ENCODE results near the gene FAU. TPM values are rescaled to one million over a fixed set of nuclear protein-coding genes. Genes with fewer than 3 reads are reported as not detected.

Gene FAU
- total and polyA plus RNA-seq, 2 of the 13 experiments (the other 11 are each of a cell fraction or from before 2014, with no cell fraction given), result 374 to 869 TPM

DNA sequence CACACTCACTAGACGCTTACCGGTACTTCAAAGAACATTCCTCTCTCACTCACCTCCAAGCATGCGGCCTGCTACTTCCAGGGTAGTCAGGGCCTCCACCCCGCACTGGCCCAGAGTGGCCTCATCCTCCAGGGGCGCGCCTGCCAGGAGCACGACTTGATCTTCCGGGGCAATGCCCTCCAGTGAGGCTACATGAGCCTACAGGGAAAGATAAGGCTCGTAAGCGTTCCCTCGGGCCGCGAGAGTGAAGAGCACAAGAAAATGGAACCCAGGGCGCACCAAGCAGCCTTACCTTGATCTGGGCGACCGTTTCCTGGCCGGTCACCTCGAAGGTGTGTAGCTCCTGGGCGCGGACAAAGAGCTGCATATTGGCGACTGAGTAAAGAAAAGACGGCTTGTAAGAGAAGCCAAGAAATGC, 478 bp downstream of the FAU start (continued):
- TF ChIP-seq NFIB (CRISPR knock-in tag; IDR thresholded peaks at IDR 0.05; ENCODE audit: borderline replicate concordance), result no peak

DNA sequence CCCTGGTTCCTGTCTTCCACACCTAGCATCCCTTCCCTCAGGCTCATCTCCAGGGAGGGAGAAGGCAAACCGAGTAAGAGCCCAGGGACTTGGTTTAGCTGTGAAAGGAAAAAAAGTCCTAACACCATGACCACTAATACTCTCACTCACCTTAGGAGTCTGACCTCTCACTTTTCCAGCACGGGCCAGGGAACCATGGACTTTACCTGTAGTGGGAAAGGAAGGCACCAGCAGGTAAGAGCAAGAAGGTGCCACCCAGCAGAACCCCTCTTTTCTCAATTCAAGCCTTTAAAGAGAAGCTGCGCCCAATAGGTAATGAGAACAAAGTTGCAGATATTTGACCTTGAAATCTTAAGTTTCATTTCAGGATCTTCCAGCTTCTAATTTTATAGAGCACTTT, 1.1 kb downstream of the FAU start:
- no peak for FAIRE-seq
- Histone ChIP-seq H3K79me2 (ENCODE audit: insufficient read depth, low read length) (peaks cover 46% of the 10 kb centered on the region), H3K9ac (ENCODE audit: insufficient read depth, low read depth, low read length) (peak overlapping the region; percentile 95), H3K4me2 (ENCODE audit: low read depth, low read length) (peak overlapping the region; percentile 96), H3K27ac (ENCODE audit: extremely low read length, insufficient read depth, low read length) (peak overlapping the region; percentile 76), H3K4me1 (ENCODE audit: insufficient read depth, low read length) (peaks cover 48% of the 10 kb centered on the region), H2AFZ (ENCODE audit: low read length) (no peak overlapping the region), H4K20me1 (ENCODE audit: insufficient read depth, low read length) (no peaks in the 10 kb centered on the region), H3K9me3 (ENCODE audit: low read length) (no peaks in the 10 kb centered on the region), H3K36me3 (replicated peaks in 1 of 2; ENCODE audit: control insufficient read depth in 1 of 2, insufficient read depth in 2 of 2, low read length in 2 of 2) (peaks cover 16 to 39% of the 10 kb centered on the region in 2 experiments), H3K27me3 (ENCODE audit: control insufficient read depth in 1 of 2, insufficient read depth in 2 of 2, low read length in 2 of 2) (no peaks in the 10 kb centered on the region; a peak in 1 of 5 replicates), H3K4me3 (replicated peaks in 1 of 3; ENCODE audit: insufficient read depth in 1 of 3, low read depth in 2 of 3, low read length in 3 of 3) (peak overlapping the region; percentile 79 to 91 (median 81))
- in situ Hi-C loops (cut with HindIII; ENCODE audit: extremely low pct_ligation_motif_present, low pct_unique_long_range_greater_than_20kb), result no loop called here
- no peak for DNase-seq (ENCODE audit: low spot score)
- TF ChIP-seq ZNF251 (CRISPR knock-in tag; IDR thresholded peaks at IDR 0.05), result no peak
- no peak for TF ChIP-seq PAWR (CRISPR knock-in tag; IDR thresholded peaks at IDR 0.05; ENCODE audit: borderline replicate concordance)
- no peak for TF ChIP-seq FOXC1 (CRISPR knock-in tag; IDR thresholded peaks at IDR 0.05; ENCODE audit: borderline replicate concordance)
- TF ChIP-seq PCBP1 (IDR thresholded peaks at IDR 0.05; ENCODE audit: borderline replicate concordance, low read depth, low read length), result no peak
- POLR2A ChIA-PET, result interaction anchor here (1.8 to 4.9 kb wide), 6 partner anchors 9 to 342 kb away, joined by 10 to 105 read pairs (median 55); partner anchors contain the start of genes ARL2, CAPN1, SF1 and SPDYC
- intact Hi-C loops (cut with micrococcal nuclease; ENCODE audit: unreplicated experiment), result no loop called here
- 85% methylated on average over 3 of the region's 3 CpGs for WGBS (ENCODE audit: low lambda C conversion rate)
- no peak for ATAC-seq
- BruUV-seq (replicated peaks), result no TSS peak
- CTCF ChIA-PET (ENCODE audit: low intra/inter-chr PET ratio, low total read pairs), result no interaction called here

DNA sequence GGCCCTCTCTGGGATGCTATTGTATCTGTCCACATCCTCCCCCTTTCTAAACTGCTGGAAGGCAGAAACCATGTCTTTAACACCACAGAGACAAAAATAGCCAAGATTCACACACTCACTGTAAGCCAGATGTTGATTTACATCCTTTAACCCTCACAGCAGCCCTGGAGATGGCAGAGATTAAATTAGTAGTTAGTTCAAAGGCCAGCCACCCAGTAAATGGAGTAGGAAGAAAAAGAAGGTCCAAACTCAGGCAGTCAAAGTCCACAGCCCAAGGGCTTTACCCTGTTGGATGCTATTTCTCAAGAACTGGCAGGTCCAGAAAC, 2.3 kb downstream of the FAU start:
- FAIRE-seq (no peak), DNase-seq (ENCODE audit: low spot score) (no peak), ATAC-seq (no peak)
- Histone ChIP-seq H3K4me2 (ENCODE audit: low read depth, low read length) (no peak overlapping the region), H3K36me3 (replicated peaks in 1 of 2; ENCODE audit: control insufficient read depth in 1 of 2, insufficient read depth in 2 of 2, low read length in 2 of 2) (peaks cover 7 to 28% of the 10 kb centered on the region in 2 experiments; a peak in 4 of 5 replicates), H3K27me3 (ENCODE audit: control insufficient read depth in 1 of 2, insufficient read depth in 2 of 2, low read length in 2 of 2) (no peaks in the 10 kb centered on the region; a peak in 1 of 5 replicates), H3K4me3 (replicated peaks in 1 of 3; ENCODE audit: insufficient read depth in 1 of 3, low read depth in 2 of 3, low read length in 3 of 3) (no peak overlapping the region), H4K20me1 (ENCODE audit: insufficient read depth, low read length) (no peaks in the 10 kb centered on the region), H3K27ac (ENCODE audit: extremely low read length, insufficient read depth, low read length) (no peak overlapping the region), H3K9me3 (ENCODE audit: low read length) (no peaks in the 10 kb centered on the region), H3K9ac (ENCODE audit: insufficient read depth, low read depth, low read length) (no peak overlapping the region), H3K79me2 (ENCODE audit: insufficient read depth, low read length) (peaks cover 40% of the 10 kb centered on the region), H3K4me1 (ENCODE audit: insufficient read depth, low read length) (peaks cover 49% of the 10 kb centered on the region), H2AFZ (ENCODE audit: low read length) (no peak overlapping the region)
- in situ Hi-C loops (cut with HindIII; ENCODE audit: extremely low pct_ligation_motif_present, low pct_unique_long_range_greater_than_20kb), result no loop called here
- CTCF ChIA-PET (ENCODE audit: low intra/inter-chr PET ratio, low total read pairs), result no interaction called here
- POLR2A ChIA-PET, result interaction anchor here (1.3 to 4.9 kb wide), 4 partner anchors 9 to 48 kb away, joined by 3 to 72 read pairs (median 8); partner anchors contain the start of gene SPDYC
- intact Hi-C loops (cut with micrococcal nuclease; ENCODE audit: unreplicated experiment), result no loop called here
- BruUV-seq (replicated peaks), result no TSS peak
- TF ChIP-seq SAP130 (CRISPR knock-in tag; IDR thresholded peaks at IDR 0.05; ENCODE audit: low read depth) (no peak), HES4 (CRISPR knock-in tag; IDR thresholded peaks at IDR 0.05; ENCODE audit: borderline replicate concordance) (no peak), JUND (CRISPR knock-in tag; IDR thresholded peaks at IDR 0.05) (no peak), ETV6 (CRISPR knock-in tag; conservative IDR thresholded peaks at IDR 0.05) (no peak), RARG (CRISPR knock-in tag; IDR thresholded peaks at IDR 0.05; ENCODE audit: low read depth) (no peak), ZNF652 (CRISPR knock-in tag; IDR thresholded peaks at IDR 0.05; ENCODE audit: borderline replicate concordance, low read depth) (no peak), XBP1 (CRISPR knock-in tag; IDR thresholded peaks at IDR 0.05) (no peak), PCBP2 (optimal IDR thresholded peaks at IDR 0.05; ENCODE audit: low read depth, low read length, poor library complexity, severe bottlenecking) (no peak), SPEN (CRISPR knock-in tag; IDR thresholded peaks at IDR 0.05; ENCODE audit: low read depth) (no peak), NFE2L1 (CRISPR knock-in tag; IDR thresholded peaks at IDR 0.05; ENCODE audit: borderline replicate concordance) (no peak)
- TF ChIP-seq, protein P1, sequence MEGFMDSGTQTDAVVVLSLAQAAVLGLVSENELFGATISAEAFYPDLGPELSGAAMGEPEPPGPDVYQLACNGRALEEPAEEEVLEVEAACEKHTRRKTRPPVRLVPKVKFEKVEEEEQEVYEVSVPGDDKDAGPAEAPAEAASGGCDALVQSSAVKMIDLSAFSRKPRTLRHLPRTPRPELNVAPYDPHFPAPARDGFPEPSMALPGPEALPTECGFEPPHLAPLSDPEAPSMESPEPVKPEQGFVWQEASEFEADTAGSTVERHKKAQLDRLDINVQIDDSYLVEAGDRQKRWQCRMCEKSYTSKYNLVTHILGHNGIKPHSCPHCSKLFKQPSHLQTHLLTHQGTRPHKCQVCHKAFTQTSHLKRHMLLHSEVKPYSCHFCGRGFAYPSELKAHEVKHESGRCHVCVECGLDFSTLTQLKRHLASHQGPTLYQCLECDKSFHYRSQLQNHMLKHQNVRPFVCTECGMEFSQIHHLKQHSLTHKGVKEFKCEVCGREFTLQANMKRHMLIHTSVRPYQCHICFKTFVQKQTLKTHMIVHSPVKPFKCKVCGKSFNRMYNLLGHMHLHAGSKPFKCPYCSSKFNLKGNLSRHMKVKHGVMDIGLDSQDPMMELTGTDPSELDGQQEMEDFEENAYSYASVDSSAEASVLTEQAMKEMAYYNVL (CRISPR knock-in tag; IDR thresholded peaks at IDR 0.05; ENCODE audit: borderline replicate concordance), result no peak
- TF ChIP-seq, protein P2, sequence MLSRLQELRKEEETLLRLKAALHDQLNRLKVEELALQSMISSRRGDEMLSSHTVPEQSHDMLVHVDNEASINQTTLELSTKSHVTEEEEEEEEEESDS (CRISPR knock-in tag; IDR thresholded peaks at IDR 0.05; ENCODE audit: borderline replicate concordance), result no peak

Data from HepG2 (cell line).